ENCODE data around the gene BABAM2.
"Not testable (repeated sequence)": the region's sequence is repeated elsewhere in the genome, so short reads cannot be mapped to it uniquely, and the experiment has no call there.

BABAM2 gene

DNA sequence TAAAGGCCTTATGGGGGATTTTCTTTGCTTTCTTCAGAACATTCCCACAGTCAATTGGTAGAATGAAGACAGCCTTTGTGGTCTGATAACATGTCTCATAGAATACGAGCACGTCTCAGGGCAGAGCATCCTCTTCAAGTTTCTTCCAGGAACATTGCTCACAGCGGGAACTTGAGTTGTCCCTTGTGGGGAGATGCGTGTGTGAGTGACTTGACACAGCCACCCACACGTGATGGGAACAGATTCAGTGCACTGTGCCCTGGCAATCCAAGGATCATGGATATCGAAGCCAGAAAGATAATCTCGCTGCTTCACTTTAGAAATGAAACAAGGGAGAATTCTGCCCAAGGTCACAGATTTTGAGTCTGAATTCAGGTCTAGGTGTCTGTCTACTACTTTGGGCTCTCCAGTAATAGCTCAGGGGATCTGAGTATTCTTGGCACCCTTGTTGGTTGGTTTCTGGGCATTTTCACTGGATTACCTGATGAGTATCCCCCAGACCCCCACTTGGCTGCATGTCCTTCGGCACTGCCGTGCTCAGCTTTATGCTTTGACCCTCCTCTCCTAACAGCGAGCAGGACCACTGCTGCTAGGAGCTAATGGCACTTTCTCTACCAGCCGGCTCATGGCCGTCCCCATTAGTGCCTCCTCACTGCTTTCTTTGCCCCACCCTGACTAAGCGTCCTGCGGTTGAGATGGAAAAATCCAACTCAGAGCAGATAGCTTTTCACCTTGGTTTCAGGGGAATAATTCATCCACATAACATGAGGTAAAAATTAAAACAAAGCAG is 426.2 kb downstream of the BABAM2 start:
- no peak for DNase-seq (ENCODE audit: low spot score)

- DNase-seq (ENCODE audit: low spot score) = no peak
Observed at GRCh38 chr2:28317390-28317789, 426.9 kb downstream of the BABAM2 start.

DNA sequence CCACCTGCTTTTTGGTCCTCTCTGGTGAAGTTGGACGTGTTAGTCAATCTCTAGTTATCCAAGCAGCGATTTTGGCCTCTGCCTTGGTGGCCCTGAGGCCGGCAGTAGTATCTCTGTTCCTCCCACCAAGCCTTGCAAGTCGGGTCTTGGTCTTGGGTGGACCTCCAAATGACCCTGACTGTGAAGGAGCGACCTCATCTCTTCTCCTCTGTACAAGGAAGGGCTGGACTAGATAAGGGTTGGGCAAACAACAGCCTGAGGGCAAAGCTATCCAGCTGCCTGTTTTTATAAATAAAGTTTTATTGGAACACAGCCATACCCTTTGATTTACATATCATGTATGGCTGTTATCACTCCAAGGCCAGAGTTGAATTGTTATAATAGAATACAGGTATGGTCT is 427.5 kb downstream of the BABAM2 start:
- DNase-seq (ENCODE audit: low spot score) = no peak

DNA sequence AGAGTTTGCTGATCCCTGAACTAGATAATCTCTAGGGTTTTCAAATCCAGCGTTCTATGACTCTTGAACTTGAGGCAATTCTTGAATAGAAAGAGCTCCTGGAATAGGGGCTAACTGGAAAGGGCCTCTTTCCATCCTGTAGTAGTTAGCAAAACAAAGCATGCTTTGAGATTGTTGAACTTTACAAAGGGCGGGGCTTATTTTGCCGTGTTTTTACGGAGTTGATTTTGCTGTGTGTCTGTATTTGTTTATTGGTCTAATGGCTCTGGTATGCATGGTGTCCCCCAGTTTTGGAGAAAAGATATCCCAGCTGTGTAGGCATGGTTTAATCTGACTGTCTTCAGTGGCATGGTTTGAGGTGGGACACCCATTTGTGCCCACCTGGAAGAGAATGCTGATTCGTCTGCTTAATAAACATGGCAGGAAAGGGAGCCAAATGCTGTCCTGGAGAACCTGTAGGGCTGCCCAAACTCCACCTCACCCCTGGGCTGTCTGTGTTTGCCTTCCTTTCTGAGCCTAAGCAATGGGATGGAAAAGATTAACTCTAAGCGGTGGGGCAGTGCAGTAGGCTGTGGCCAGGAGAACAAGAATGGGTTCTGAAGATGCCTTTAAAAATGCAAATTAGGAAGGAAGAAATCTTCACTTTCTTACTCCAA is 428.1 kb downstream of the BABAM2 start:
- DNase-seq (ENCODE audit: low spot score) = no peak

DNA sequence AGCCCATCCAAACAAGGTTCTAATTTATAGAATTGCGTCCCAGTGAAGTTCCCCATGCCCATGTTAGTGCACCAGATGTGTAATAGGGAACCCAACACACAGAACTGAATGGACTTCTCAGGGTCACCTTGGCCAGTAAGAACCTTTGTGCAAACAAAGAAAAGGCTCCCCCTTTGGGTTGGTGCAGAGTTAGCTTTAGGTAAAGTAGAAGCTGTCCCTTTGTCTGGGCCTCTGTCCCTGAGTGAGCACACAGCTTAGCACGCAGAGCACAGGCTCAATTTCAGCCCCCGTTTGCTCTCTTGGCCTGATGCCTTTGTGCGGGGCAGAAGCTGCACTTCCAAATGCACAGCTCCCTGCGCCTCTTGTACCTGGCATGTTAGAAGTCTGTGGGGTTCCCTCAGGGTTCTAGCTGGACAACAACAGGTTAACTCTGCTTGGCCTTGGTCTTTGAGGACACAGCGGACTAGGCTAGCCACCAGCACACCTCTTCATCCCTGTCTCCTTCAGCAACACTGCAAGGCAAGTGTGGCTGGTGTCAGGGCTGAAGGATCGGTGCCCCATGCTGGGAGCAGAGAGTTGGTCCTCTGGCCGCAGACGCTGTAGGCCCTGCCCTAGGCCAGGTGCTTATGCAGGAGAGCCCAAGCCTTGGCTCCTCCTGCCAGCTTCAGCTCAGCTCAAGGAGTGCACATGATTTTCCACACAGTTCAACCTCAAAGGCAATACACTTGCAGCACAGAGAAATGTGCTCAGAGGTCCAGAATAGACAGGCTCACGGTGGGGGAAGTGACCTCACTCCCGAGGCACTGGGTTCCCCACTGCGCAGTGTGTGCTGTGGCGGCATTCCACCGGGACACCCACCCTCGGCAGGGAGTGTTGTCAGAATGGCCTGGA is 428.8 kb downstream of the BABAM2 start:
- DNase-seq (ENCODE audit: low spot score) = no peak

GRCh38 chr2:28320009-28320365 is 429.5 kb downstream of the BABAM2 start:
- no peak for DNase-seq (ENCODE audit: low spot score)

DNA sequence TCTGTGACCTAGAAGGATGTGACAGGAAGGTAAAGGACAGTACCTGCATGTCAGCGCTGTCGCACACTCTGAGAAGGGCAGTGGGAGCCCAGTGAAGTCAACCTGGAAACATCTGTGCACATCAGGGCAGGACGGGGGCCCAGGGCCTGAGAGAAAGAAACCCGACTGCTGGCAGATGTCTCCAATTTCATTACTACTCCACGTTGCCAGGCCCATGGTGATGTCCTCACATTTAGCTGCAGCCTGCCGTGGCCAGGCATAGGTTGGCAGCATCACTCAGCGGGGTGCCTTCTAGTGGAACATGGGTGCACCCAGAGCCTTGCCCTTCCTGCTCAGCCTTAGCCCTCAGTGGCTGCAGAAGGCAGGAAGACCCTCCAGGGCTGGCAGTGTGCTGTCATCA is 429.8 kb downstream of the BABAM2 start:
- no peak for DNase-seq (ENCODE audit: low spot score)

DNA sequence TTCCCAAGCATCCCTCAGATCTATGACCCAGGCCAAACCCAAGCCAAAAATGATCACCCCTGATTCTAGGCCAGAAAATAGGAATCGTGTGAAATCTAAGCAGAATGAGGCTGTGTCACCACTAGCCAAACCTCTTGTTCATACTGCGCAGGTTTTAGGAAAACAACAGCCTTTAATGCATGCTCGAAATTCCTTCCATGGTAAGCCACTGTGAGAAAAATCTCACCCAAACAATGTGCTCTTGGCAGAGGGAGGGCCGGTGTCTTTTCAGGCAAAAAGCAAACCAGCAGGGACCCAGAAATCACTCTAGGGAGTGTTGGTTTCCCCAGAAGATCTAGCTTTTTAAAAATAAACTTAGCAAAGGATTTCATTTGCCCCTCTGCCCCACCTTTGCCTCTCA is 430.9 kb downstream of the BABAM2 start:
- no peak for DNase-seq (ENCODE audit: low spot score)

DNA sequence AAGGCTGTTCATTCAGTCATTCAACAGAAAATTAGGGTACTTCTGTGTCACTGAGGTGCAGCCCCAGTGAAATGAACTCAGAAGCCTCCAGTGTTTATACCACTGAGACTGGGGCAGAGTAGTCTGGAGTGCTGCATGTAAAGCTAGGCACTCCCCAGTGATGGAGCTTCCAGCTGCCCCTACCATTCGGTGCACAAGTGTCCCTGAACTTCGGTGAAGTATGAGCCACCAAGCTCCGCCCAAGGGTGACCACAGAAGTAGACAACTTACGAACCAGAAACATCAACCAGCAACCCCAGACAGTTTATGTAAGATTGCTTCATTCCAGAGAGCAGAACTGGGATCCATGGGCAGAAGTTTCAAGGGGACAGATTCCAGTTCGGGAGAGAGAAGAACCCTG is 431.5 kb downstream of the BABAM2 start:
- DNase-seq (ENCODE audit: low spot score) = no peak

- no peak for DNase-seq (ENCODE audit: low spot score)
Observed at GRCh38 chr2:28322456-28322855, 431.9 kb downstream of the BABAM2 start.

DNA sequence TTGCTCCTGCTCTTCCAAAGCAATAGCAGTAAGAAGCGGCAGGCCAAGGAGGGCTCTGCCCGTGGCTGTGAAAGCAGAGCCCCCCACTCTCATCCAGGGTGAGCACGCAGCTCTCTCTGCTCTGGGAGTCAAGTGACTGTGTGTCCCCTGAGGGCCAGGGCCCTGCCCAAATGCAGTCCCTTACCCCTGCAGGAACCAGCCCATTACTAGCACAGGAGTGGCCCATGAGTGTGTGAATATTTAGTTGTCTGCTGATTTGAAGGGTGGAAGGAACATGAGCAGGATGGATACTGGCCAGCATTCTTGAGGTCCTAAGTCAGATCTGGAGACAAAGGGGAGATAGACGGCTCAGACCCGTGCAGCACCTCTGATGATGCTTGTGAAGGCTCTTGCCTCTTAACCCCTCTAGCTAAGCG is 432.5 kb downstream of the BABAM2 start:
- no peak for DNase-seq (ENCODE audit: low spot score)

GRCh38 chr2:28325173-28325566 is 434.6 kb downstream of the BABAM2 start:
- no peak for DNase-seq (ENCODE audit: low spot score)

DNA sequence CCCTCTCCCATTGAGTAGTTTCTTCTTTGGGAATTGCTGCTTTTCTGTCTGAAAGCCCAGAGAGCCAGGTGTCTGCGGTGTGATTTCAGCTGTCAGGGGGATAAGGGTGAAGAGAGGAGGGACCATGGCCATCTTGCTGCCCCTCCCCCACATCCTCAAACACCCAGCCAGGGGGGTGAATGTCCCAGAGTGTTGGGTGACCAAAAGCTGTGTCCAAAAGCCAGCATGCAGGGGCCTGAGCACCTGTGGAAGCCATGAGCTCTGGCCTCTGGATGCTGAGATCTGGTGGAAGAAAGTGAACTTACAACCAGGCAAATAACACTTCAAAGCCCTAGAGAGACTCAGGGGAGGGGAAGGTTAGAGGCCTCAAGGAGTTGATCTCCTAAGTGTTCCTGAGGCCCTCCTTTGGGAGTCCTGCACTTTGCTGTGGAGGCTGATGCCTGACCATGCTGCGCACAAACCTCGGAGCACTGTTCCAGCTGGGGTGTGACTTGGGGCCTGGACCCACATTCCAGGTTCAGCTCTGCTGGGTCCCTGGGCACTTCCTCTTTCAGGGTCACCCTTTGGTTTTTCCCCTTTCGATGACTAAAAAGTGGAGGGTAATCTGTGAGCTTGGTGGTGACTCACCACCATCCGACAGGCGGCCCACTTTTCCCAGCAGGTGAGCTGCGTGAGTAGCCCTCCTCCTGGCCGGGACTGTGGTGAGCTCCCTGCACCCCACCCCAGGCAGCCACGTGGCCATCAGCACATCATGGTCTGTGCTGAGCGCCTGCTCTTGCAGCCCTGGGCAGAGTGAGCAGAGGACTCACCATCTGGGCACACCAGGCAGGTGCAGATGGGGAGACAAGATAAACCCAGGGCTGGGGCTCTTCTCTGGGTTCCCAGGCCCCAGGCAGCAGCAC is 435.3 kb downstream of the BABAM2 start:
- DNase-seq (ENCODE audit: low spot score) = no peak

GRCh38 chr2:28326469-28326805 is 435.9 kb downstream of the BABAM2 start:
- no peak for DNase-seq (ENCODE audit: low spot score)

- no peak for DNase-seq (ENCODE audit: low spot score)
Observed at GRCh38 chr2:28326881-28327505, 436.5 kb downstream of the BABAM2 start.

DNA sequence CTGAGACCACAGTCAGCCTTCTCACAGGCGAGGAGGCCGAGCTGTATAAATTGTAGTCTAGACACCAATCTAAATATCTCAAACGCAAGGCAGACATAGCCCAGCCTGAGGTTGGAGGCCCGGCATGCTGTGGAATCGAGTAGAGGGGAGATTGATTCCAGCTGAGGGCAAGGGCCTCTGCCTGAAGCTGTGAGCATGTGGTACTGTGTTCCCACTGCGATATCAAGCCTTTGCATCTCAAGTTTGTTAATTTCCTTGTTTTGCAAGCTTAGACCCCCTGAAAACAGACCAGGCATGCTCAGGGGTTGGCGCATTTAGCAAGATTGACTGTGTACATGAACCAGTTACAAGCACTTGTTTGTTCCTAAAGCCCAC is 437.0 kb downstream of the BABAM2 start:
- DNase-seq (ENCODE audit: low spot score) = no peak

GRCh38 chr2:28327956-28328922 is 437.7 kb downstream of the BABAM2 start:
- no peak for DNase-seq (ENCODE audit: low spot score)

DNA sequence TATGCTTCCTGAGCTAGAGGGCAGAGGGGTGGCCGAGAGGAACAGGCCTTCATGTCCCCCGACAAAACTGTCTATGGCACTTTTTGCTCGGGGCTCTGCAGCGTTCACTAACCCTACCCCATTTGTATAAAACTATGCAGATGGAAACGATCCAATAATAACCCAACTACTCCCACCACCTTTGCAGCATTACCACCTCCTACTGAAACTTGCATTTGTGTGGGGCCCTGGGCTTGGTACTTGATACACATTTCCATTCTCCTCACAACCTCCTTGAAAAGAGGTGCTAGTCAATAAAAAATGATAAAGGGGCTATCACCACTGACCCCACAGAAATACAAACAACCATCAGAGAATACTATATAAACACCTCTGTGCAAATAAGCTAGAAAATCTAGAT is 438.7 kb downstream of the BABAM2 start:
- DNase-seq (ENCODE audit: low spot score) = no peak

GRCh38 chr2:28330722-28331121 is 440.2 kb downstream of the BABAM2 start:
- DNase-seq (ENCODE audit: low spot score) = not testable (repeated sequence)

GRCh38 chr2:28331797-28332196 is 441.3 kb downstream of the BABAM2 start:
- not testable (repeated sequence) for DNase-seq (ENCODE audit: low spot score)
